HCT116 (cell line): ENCODE data around the gene PCAT7. TPM values are rescaled to one million over a fixed set of nuclear protein-coding genes. Genes with fewer than 3 reads are reported as not detected.

Experiments
- ATAC-seq: fragments of 200-7000 bp; cut with Tn5 transposase; 2 replicates; pipeline ENCODE4 v1.9.1; 2020; ENCODE audit warnings: mild to moderate bottlenecking, moderate library complexity
- BruUV-seq: library from RNA; stranded (reverse); fragments of 400-500 nt; replicated peaks from 2 replicates; lab custom pipeline; 2021; lab: Mats Ljungman, UMichigan
- CTCF ChIA-PET: fragments of 300-600 bp; sonication (Branson Sonifier 250); formaldehyde crosslinking; loops from one replicate; lab custom pipeline; 2021; ENCODE audit warnings: antibody characterized with exemption; lab: Charles Lee
- POLR2A ChIA-PET: fragments of 300-600, 350-600 bp; sonication (Branson Sonifier 250); formaldehyde crosslinking; loops from one replicate; lab custom pipeline; 2021; ENCODE audit warnings: antibody characterized with exemption; lab: Charles Lee
- RAD21 ChIA-PET, 2 experiments: fragments of 300-600 bp; sonication (Branson Sonifier 250); formaldehyde crosslinking; loops; one replicate each; lab custom pipeline; 2023; ENCODE audit warnings: low total read pairs in 2 of 2; ENCODE audit not compliant: uncharacterized antibody in 2 of 2, unreplicated experiment in 2 of 2, low non-redundant PET in 1 of 2; lab: Charles Lee
- DNase-seq: peaks from one replicate; pipeline ENCODE4 v3.0.0-alpha.2; 2010; ENCODE audit warnings: low read depth, low spot score
- H2AFZ ChIP-seq: fragments of 200-600 bp; shearing (Covaris generic), sonication (generic); 2 replicates; pipeline ENCODE4 v1.6.1; 2017; ENCODE audit warnings: low read depth, mixed run types, mixed read lengths, antibody characterized with exemption, low read length; ENCODE audit not compliant: poor library complexity, severe bottlenecking
- H3K27ac ChIP-seq: 2 replicates; pipeline ENCODE4 v1.5.1; 2012; ENCODE audit warnings: low read depth, low read length
- H3K27me3 ChIP-seq: fragments of 200-600 bp; sonication (generic); 2 replicates; pipeline ENCODE4 v1.6.1; 2016; ENCODE audit warnings: mixed run types, low read length, mixed read lengths; ENCODE audit not compliant: insufficient read depth
- H3K36me3 ChIP-seq, 2 experiments: fragments of 200-500 bp in 1 of 2; fragments of 200-600 bp in 1 of 2; sonication (Bioruptor generic) in 1 of 2; sonication (generic) in 1 of 2; 2 replicates each; pipeline versions ENCODE4 v1.5.1 to v1.6.1; 2014 to 2016; ENCODE audit warnings: low read length in 2 of 2, inconsistent platforms in 1 of 2, mixed read lengths in 1 of 2, mixed run types in 1 of 2; ENCODE audit not compliant: insufficient read depth in 2 of 2, control insufficient read depth in 1 of 2
- H3K4me1 ChIP-seq, 2 experiments: fragments of 200-600 bp in 1 of 2; sonication (generic) in 1 of 2; 2 replicates each; pipeline versions ENCODE4 v1.5.1 to v1.6.1; 2012 to 2017; ENCODE audit warnings: low read length in 2 of 2, inconsistent platforms in 1 of 2, mild to moderate bottlenecking in 1 of 2, mixed read lengths in 1 of 2, mixed run types in 1 of 2, moderate library complexity in 1 of 2; ENCODE audit not compliant: insufficient read depth in 2 of 2, control insufficient read depth in 1 of 2
- H3K4me2 ChIP-seq: fragments of 200-600 bp; sonication (generic); 2 replicates; pipeline ENCODE4 v1.6.1; 2017; ENCODE audit warnings: mixed run types, low read length, mixed read lengths
- H3K4me3 ChIP-seq, 2 experiments: fragments of 200-600 bp in 1 of 2; sonication (generic) in 1 of 2; replicated peaks in 1 of 2; 2 replicates each; pipeline ENCODE4 v1.5.1; 2011 to 2016; ENCODE audit warnings: low read length in 2 of 2, control low read depth in 1 of 2, low read depth in 1 of 2, mild to moderate bottlenecking in 1 of 2, mixed read lengths in 1 of 2, mixed run types in 1 of 2
- H3K79me2 ChIP-seq: fragments of 200-600 bp; sonication (generic); 2 replicates; pipeline ENCODE4 v1.6.1; 2017; ENCODE audit warnings: mild to moderate bottlenecking, mixed run types, low read length, moderate library complexity, mixed read lengths; ENCODE audit not compliant: insufficient read depth
- H3K9ac ChIP-seq: fragments of 200-600 bp; sonication (generic); 2 replicates; pipeline ENCODE4 v1.6.1; 2016; ENCODE audit warnings: low read length, mixed read lengths
- H3K9me2 ChIP-seq: fragments of 200-600 bp; sonication (generic), shearing (Covaris generic); 2 replicates; pipeline ENCODE4 v1.6.1; 2017; ENCODE audit warnings: mixed run types, mild to moderate bottlenecking, moderate library complexity; ENCODE audit not compliant: insufficient read depth
- H3K9me3 ChIP-seq, 2 experiments: fragments of 200-500 bp in 1 of 2; fragments of 200-600 bp in 1 of 2; sonication (Bioruptor generic) in 1 of 2; sonication (generic) in 1 of 2; 2 replicates each; pipeline ENCODE4 v1.6.1; 2014 to 2017; ENCODE audit warnings: low read length in 2 of 2, mixed read lengths in 2 of 2, inconsistent platforms in 1 of 2, low read depth in 1 of 2, mild to moderate bottlenecking in 1 of 2, mixed run types in 1 of 2, moderate library complexity in 1 of 2; ENCODE audit not compliant: control insufficient read depth in 1 of 2, insufficient read depth in 1 of 2
- H4K20me1 ChIP-seq: fragments of 200-600 bp; sonication (generic), shearing (Covaris generic); 2 replicates; pipeline ENCODE4 v1.6.1; 2017; ENCODE audit warnings: mixed run types, mild to moderate bottlenecking, moderate library complexity; ENCODE audit not compliant: insufficient read depth
- CBX3 ChIP-seq: IDR thresholded peaks from 2 replicates; pipeline ENCODE4 v1.6.1; 2012; ENCODE audit warnings: low read depth
- CEBPB ChIP-seq: IDR thresholded peaks from 2 replicates; pipeline ENCODE4 v1.6.1; 2012; ENCODE audit warnings: low read depth
- CTCF ChIP-seq, 3 experiments: fragments of 200-600 bp in 1 of 3; sonication (generic) in 1 of 3; IDR thresholded peaks in 2 of 3; conservative IDR thresholded peaks in 1 of 3; 2 replicates each; pipeline ENCODE4 v1.5.1; 2012 to 2017; ENCODE audit warnings: low read depth in 2 of 3, low read length in 2 of 3, antibody characterized with exemption in 1 of 3, borderline replicate concordance in 1 of 3, control low read depth in 1 of 3, mild to moderate bottlenecking in 1 of 3, mixed read lengths in 1 of 3, mixed run types in 1 of 3, moderate library complexity in 1 of 3; ENCODE audit not compliant: insufficient read depth in 1 of 3
- EGR1 ChIP-seq: IDR thresholded peaks from 2 replicates; pipeline ENCODE4 v1.6.1; 2012; ENCODE audit warnings: low read depth
- ELF1 ChIP-seq: IDR thresholded peaks from 2 replicates; pipeline ENCODE4 v1.6.1; 2012; ENCODE audit warnings: low read depth, borderline replicate concordance
- EZH2 ChIP-seq: fragments of 200-600 bp; sonication (generic); IDR thresholded peaks from 2 replicates; pipeline ENCODE4 v1.6.1; 2017; ENCODE audit warnings: antibody characterized with exemption, mixed run types
- EZH2phosphoT487 ChIP-seq: fragments of 200-600 bp; IDR thresholded peaks from 2 replicates; pipeline ENCODE4 v1.6.1; 2018; ENCODE audit warnings: antibody characterized with exemption, borderline replicate concordance
- FOSL1 ChIP-seq: IDR thresholded peaks from 2 replicates; pipeline ENCODE4 v1.6.1; 2012; ENCODE audit warnings: low read depth
- JUND ChIP-seq: IDR thresholded peaks from 2 replicates; pipeline ENCODE4 v1.6.1; 2012
- POLR2A ChIP-seq: IDR thresholded peaks from 2 replicates; pipeline ENCODE4 v1.7.0; 2011; ENCODE audit warnings: borderline replicate concordance; ENCODE audit not compliant: insufficient read depth, insufficient read length; ENCODE audit errors: extremely low read depth
- POLR2AphosphoS5 ChIP-seq: IDR thresholded peaks from 2 replicates; pipeline ENCODE4 v1.6.1; 2011; ENCODE audit warnings: mild to moderate bottlenecking, low read depth, low read length, moderate library complexity
- RAD21 ChIP-seq: IDR thresholded peaks from 2 replicates; pipeline ENCODE4 v1.6.1; 2012; ENCODE audit warnings: low read depth, mild to moderate bottlenecking
- SIN3A ChIP-seq: IDR thresholded peaks from 2 replicates; pipeline ENCODE4 v1.6.1; 2012; ENCODE audit warnings: low read depth
- SP1 ChIP-seq: IDR thresholded peaks from 2 replicates; pipeline ENCODE4 v1.6.1; 2012; ENCODE audit warnings: low read depth
- SRF ChIP-seq: IDR thresholded peaks from 2 replicates; pipeline ENCODE4 v1.6.1; 2012; ENCODE audit warnings: low read depth
- TCF7L2 ChIP-seq: IDR thresholded peaks from 2 replicates; pipeline ENCODE4 v1.7.0; 2011; ENCODE audit warnings: borderline replicate concordance, inconsistent platforms; ENCODE audit not compliant: insufficient read depth, insufficient read length; ENCODE audit errors: extremely low read depth
- YY1 ChIP-seq: IDR thresholded peaks from 2 replicates; pipeline ENCODE4 v1.6.1; 2011; ENCODE audit warnings: low read length, low read depth, moderate library complexity, mild to moderate bottlenecking; ENCODE audit not compliant: insufficient replicate concordance; ENCODE audit errors: extremely low read depth
- ZNF274 ChIP-seq: fragments of 200-500 bp; sonication (Bioruptor generic); IDR thresholded peaks from 2 replicates; pipeline ENCODE4 v1.6.1; 2014; ENCODE audit warnings: mild to moderate bottlenecking, low read depth, low read length, inconsistent platforms
- intact Hi-C: fragments of 100-400 bp; cut with micrococcal nuclease; formaldehyde crosslinking; loops from 2 replicates; pipeline ENCODE4 v1.10.0; 2022
- total RNA-seq: library from RNA; stranded (reverse); gene quantifications from one replicate; pipeline ENCODE4 v1.2.1, GENCODE V29; 2021; ENCODE audit not compliant: unreplicated experiment
- TF ChIP-seq, protein P1 (sequence below): IDR thresholded peaks from 2 replicates; pipeline ENCODE4 v1.6.1; 2012

PCAT7 gene
- total RNA-seq, 1 experiment from 2014 or later = 3.8 TPM

DNA sequence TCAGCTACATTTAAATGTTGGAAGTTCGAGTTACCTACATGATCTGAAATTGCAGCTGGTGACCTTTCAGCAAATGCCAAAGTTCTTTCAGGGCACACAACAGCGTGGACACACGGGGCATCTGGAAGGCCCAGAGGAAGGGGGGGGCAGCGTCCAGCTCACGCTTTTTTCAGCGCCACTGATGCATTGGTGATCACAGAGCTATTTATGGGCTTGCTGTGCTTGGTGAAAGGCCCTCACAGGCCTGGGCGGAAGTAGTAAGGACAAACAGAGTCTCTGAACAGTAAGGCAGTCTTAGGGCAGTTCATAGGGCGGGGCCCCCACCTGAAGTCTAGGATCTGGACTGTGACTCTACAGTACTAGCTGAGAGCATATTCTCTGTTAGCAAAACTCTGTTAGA, 45.4 kb downstream of the PCAT7 start:
- no peak overlapping the region for H3K4me3 ChIP-seq
- H2AFZ ChIP-seq = no peak overlapping the region
- DNase-seq (no peak), ATAC-seq (no peak)
- no peaks in the 10 kb centered on the region for H3K9me3 ChIP-seq
- RAD21 ChIA-PET = no interaction called here
- no peak overlapping the region for H3K9ac ChIP-seq
- H3K27me3 ChIP-seq = no peaks in the 10 kb centered on the region
- H3K36me3 ChIP-seq = no peaks in the 10 kb centered on the region
- no peak overlapping the region for H3K4me2 ChIP-seq
- no peaks in the 10 kb centered on the region for H3K79me2 ChIP-seq
- H4K20me1 ChIP-seq = no peaks in the 10 kb centered on the region
- no peak overlapping the region for H3K27ac ChIP-seq
- POLR2A ChIA-PET = no interaction called here
- peaks cover 0 to 11% of the 10 kb centered on the region in 2 experiments; a peak in 2 of 4 replicates for H3K4me1 ChIP-seq
- no TSS peak for BruUV-seq
- CTCF ChIA-PET = interaction anchor here (1.5 kb wide), 1 partner anchor 46 kb away, joined by 4 read pairs; the partner anchor contains the start of gene PCAT7
- intact Hi-C loops = loop anchor here (10.0 kb wide), 2 partner anchors 585 to 915 kb away; no protein-coding TSS in a partner anchor
- no peaks in the 10 kb centered on the region for H3K9me2 ChIP-seq
- no peak for TF ChIP-seq SIN3A
- TF ChIP-seq EZH2 = no peak
- no peak for TF ChIP-seq EZH2phosphoT487
- no peak for TF ChIP-seq CTCF (IDR thresholded peaks at IDR 0.05 in 2 of 3, conservative IDR thresholded peaks at IDR 0.05 in 1 of 3; ENCODE audit: borderline replicate concordance in 1 of 3, insufficient read depth in 1 of 3, low read depth in 2 of 3, low read length in 2 of 3)
- TF ChIP-seq CEBPB = no peak
- TF ChIP-seq EGR1 = no peak
- TF ChIP-seq POLR2A = no peak
- TF ChIP-seq JUND = no peak
- no peak for TF ChIP-seq CBX3
- TF ChIP-seq POLR2AphosphoS5 = no peak
- TF ChIP-seq ZNF274 = no peak
- TF ChIP-seq SRF = no peak
- TF ChIP-seq, protein P1, sequence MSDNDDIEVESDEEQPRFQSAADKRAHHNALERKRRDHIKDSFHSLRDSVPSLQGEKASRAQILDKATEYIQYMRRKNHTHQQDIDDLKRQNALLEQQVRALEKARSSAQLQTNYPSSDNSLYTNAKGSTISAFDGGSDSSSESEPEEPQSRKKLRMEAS = no peak
- no peak for TF ChIP-seq YY1
- TF ChIP-seq ELF1 = no peak
- no peak for TF ChIP-seq SP1
- no peak for TF ChIP-seq RAD21
- no peak for TF ChIP-seq FOSL1
- TF ChIP-seq TCF7L2 = no peak
